AG04450 (cell line): ENCODE measurements around the gene TRIM24. TPM values are rescaled to one million over a fixed set of nuclear protein-coding genes. Genes with fewer than 3 reads are reported as not detected.
"Not testable (repeated sequence)": the region's sequence is repeated elsewhere in the genome, so short reads cannot be mapped to it uniquely, and the experiment has no call there.

ENCODE experiments used
- CTCF ChIA-PET: fragments of 300-600, 350-600 bp; formaldehyde crosslinking; extraction: SDS; loops from one replicate; lab custom pipeline; 2022; ENCODE audit warnings: antibody characterized with exemption, inconsistent platforms; lab: Charles Lee
- POLR2A ChIA-PET: fragments of 350-600 bp; formaldehyde crosslinking; extraction: SDS; loops from one replicate; lab custom pipeline; 2021; ENCODE audit warnings: antibody characterized with exemption, inconsistent platforms; lab: Yijun Ruan, JAX
- DNase-seq: peaks from one replicate; pipeline ENCODE4 v3.0.0-alpha.2; 2011; ENCODE audit warnings: low read depth, low spot score
- H3K27ac ChIP-seq: one replicate; pipeline ENCODE4 v1.5.1; 2012; ENCODE audit warnings: low read depth, low read length, control low read depth
- H3K27me3 ChIP-seq: one replicate; pipeline ENCODE4 v1.6.0; 2012; ENCODE audit warnings: low read length; ENCODE audit not compliant: control insufficient read depth, insufficient read depth
- H3K4me3 ChIP-seq: 2 replicates; pipeline ENCODE4 v1.5.1; 2011; ENCODE audit warnings: mild to moderate bottlenecking, low read depth, low read length, control low read depth
- H3K9me3 ChIP-seq: 2 replicates; pipeline ENCODE4 v1.5.1; 2012; ENCODE audit warnings: low read length; ENCODE audit not compliant: control insufficient read depth, insufficient read depth
- CTCF ChIP-seq: IDR thresholded peaks from 2 replicates; pipeline ENCODE4 v1.5.1; 2011; ENCODE audit warnings: low read depth, low read length, control low read depth, inconsistent platforms
- polyA plus RNA-seq: library from polyadenylated mRNA; depleted of rRNA; stranded (reverse); fragments of >200 nt; gene quantifications from 2 replicates; pipeline ENCODE4 v1.2.3, GENCODE V29; 2011

Gene TRIM24
- polyA plus RNA-seq, 1 experiment: 9.3 TPM

GRCh38 chr7:138527746-138528223 is 67.7 kb downstream of the TRIM24 start:
- CTCF ChIA-PET: interaction anchor here (0.6 kb wide), 1 partner anchor 69 kb away, joined by 3 read pairs; no protein-coding TSS in a partner anchor
- no peaks in the 10 kb centered on the region for H3K27me3 ChIP-seq
- POLR2A ChIA-PET: no interaction called here
- no peak overlapping the region for H3K4me3 ChIP-seq
- H3K27ac ChIP-seq: no peak overlapping the region
- no peak for TF ChIP-seq CTCF
- peaks cover 9% of the 10 kb centered on the region; the same call in 1 of the 2 replicates for H3K9me3 ChIP-seq
- DNase-seq: no peak

- DNase-seq, H3K9me3 ChIP-seq, H3K4me3 ChIP-seq, H3K27me3 ChIP-seq, CTCF ChIA-PET, H3K27ac ChIP-seq, POLR2A ChIA-PET: not testable (repeated sequence)
Measured at GRCh38 chr7:138536833-138537232, 76.8 kb downstream of the TRIM24 start.

GRCh38 chr7:138538518-138538917 is 78.5 kb downstream of the TRIM24 start:
- Histone ChIP-seq H3K4me3 (no peak overlapping the region), H3K27ac (no peak overlapping the region), H3K27me3 (no peaks in the 10 kb centered on the region), H3K9me3 (peaks cover 4% of the 10 kb centered on the region; the same call in 1 of the 2 replicates)
- ChIA-PET CTCF (no interaction called here), POLR2A (no interaction called here)
- DNase-seq: peak; percentile 13
- no peak for TF ChIP-seq CTCF

- no peak for TF ChIP-seq CTCF
- ChIA-PET POLR2A (no interaction called here), CTCF (no interaction called here)
- no peak overlapping the region for H3K27ac ChIP-seq
- no peak for DNase-seq
- peaks cover 4% of the 10 kb centered on the region; the same call in 1 of the 2 replicates for H3K9me3 ChIP-seq
- H3K27me3 ChIP-seq: no peaks in the 10 kb centered on the region
- H3K4me3 ChIP-seq: no peak overlapping the region
Measured at GRCh38 chr7:138538997-138539644, 79.1 kb downstream of the TRIM24 start.

GRCh38 chr7:138542183-138542582 is 82.1 kb downstream of the TRIM24 start:
- ChIA-PET POLR2A (no interaction called here), CTCF (no interaction called here)
- no peak overlapping the region for H3K4me3 ChIP-seq
- no peak overlapping the region for H3K27ac ChIP-seq
- TF ChIP-seq CTCF: no peak
- no peaks in the 10 kb centered on the region for H3K9me3 ChIP-seq
- no peaks in the 10 kb centered on the region for H3K27me3 ChIP-seq
- no peak for DNase-seq
